CD4-positive, alpha-beta T cell (primary cell): ENCODE measurements around the gene EIF3J. TPM values are rescaled to one million over a fixed set of nuclear protein-coding genes. Genes with fewer than 3 reads are reported as not detected.

Source experiments
- ATAC-seq: fragments of 200-7000 bp; cut with Tn5 transposase; one replicate; pipeline ENCODE4 v1.10.0; 2022; ENCODE audit warnings: mild to moderate bottlenecking; ENCODE audit not compliant: poor library complexity
- CTCF ChIA-PET: fragments of 350-600 bp; sonication (Branson Sonifier 250); formaldehyde crosslinking; loops from one replicate; lab custom pipeline; 2021; ENCODE audit warnings: antibody characterized with exemption, inconsistent platforms; lab: Charles Lee
- POLR2A ChIA-PET: fragments of 350-600 bp; sonication (Branson Sonifier 250); formaldehyde crosslinking; loops from one replicate; lab custom pipeline; 2021; ENCODE audit warnings: antibody characterized with exemption, inconsistent platforms; lab: Charles Lee
- DNase-seq, 14 experiments: peaks; one replicate each; pipeline ENCODE4 v3.0.0-alpha.2; 2013 to 2020; ENCODE audit warnings: mixed read lengths in 2 of 14
- H3K27ac ChIP-seq, 2 donors: one replicate each; pipeline versions ENCODE4 v1.5.1 to v1.7.0; 2013; ENCODE audit warnings: low read length in 2 of 2, low read depth in 1 of 2, mild to moderate bottlenecking in 1 of 2
- H3K27me3 ChIP-seq, 2 experiments: 1 replicate in 1 of 2; 2 replicates in 1 of 2; pipeline versions ENCODE4 v1.6.1 to v1.7.0; 2013; ENCODE audit warnings: low read length in 2 of 2, control low read depth in 1 of 2, mild to moderate bottlenecking in 1 of 2, moderate library complexity in 1 of 2; ENCODE audit not compliant: insufficient read depth in 2 of 2, control insufficient read depth in 1 of 2
- H3K36me3 ChIP-seq: one replicate; pipeline ENCODE4 v1.6.1; 2013; ENCODE audit warnings: low read length, control low read depth; ENCODE audit not compliant: insufficient read depth
- H3K4me1 ChIP-seq: one replicate; pipeline ENCODE4 v1.6.1; 2013; ENCODE audit warnings: low read length, control low read depth; ENCODE audit not compliant: insufficient read depth
- H3K4me3 ChIP-seq: one replicate; pipeline ENCODE4 v1.5.1; 2013; ENCODE audit warnings: mild to moderate bottlenecking, low read length, moderate library complexity
- H3K9me3 ChIP-seq, 2 experiments: 1 replicate in 1 of 2; 2 replicates in 1 of 2; pipeline versions ENCODE4 v1.6.1 to v1.7.0; 2013; ENCODE audit warnings: low read length in 2 of 2, mild to moderate bottlenecking in 2 of 2, control low read depth in 1 of 2, moderate library complexity in 1 of 2; ENCODE audit not compliant: control insufficient read depth in 1 of 2, insufficient read depth in 1 of 2
- H3K27ac Mint-ChIP-seq: one replicate; pipeline ENCODE4 v1.8.0; 2020; ENCODE audit warnings: mixed read lengths
- H3K27me3 Mint-ChIP-seq: one replicate; pipeline ENCODE4 v1.8.0; 2021; ENCODE audit warnings: mixed read lengths
- H3K36me3 Mint-ChIP-seq: one replicate; pipeline ENCODE4 v1.8.0; 2021; ENCODE audit warnings: low read depth, mixed read lengths
- H3K4me1 Mint-ChIP-seq: one replicate; pipeline ENCODE4 v1.8.0; 2021; ENCODE audit warnings: low read depth, mixed read lengths
- H3K4me3 Mint-ChIP-seq: one replicate; pipeline ENCODE4 v1.8.0; 2020; ENCODE audit warnings: mild to moderate bottlenecking, mixed read lengths
- H3K9me3 Mint-ChIP-seq: one replicate; pipeline ENCODE4 v1.8.0; 2020; ENCODE audit warnings: mixed read lengths
- intact Hi-C, 2 experiments: fragments of 100-400 bp; cut with DNase I in 1 of 2; cut with micrococcal nuclease in 1 of 2; formaldehyde crosslinking; loops; one replicate each; pipeline versions ENCODE4 v1.15.1 to v1.9.0; 2023 to 2025; cut with DNase I, micrococcal nuclease
- total RNA-seq, 174 experiments: library from RNA in 2 of 174; stranded (reverse) in 2 of 174; gene quantifications; one replicate each; pipeline ENCODE4 v1.2.3 and lab custom pipeline; 2021 to 2026
- TF ChIP-seq, protein P1 (sequence below): fragments of 200-600 bp; IDR thresholded peaks from one replicate; pipeline ENCODE4 v1.8.0; 2022; ENCODE audit warnings: antibody characterized with exemption, mild to moderate bottlenecking

Gene EIF3J
- total RNA-seq, 2 experiments from 2014 or later = 67.6 to 69.2 TPM

GRCh38 chr15:44569316-44569715, 32.4 kb downstream of the EIF3J start:
- CTCF ChIA-PET = interaction anchor here (1.5 kb wide), 1 partner anchor 15 kb away, joined by 6 read pairs; no protein-coding TSS in a partner anchor
- TF ChIP-seq, protein P1, sequence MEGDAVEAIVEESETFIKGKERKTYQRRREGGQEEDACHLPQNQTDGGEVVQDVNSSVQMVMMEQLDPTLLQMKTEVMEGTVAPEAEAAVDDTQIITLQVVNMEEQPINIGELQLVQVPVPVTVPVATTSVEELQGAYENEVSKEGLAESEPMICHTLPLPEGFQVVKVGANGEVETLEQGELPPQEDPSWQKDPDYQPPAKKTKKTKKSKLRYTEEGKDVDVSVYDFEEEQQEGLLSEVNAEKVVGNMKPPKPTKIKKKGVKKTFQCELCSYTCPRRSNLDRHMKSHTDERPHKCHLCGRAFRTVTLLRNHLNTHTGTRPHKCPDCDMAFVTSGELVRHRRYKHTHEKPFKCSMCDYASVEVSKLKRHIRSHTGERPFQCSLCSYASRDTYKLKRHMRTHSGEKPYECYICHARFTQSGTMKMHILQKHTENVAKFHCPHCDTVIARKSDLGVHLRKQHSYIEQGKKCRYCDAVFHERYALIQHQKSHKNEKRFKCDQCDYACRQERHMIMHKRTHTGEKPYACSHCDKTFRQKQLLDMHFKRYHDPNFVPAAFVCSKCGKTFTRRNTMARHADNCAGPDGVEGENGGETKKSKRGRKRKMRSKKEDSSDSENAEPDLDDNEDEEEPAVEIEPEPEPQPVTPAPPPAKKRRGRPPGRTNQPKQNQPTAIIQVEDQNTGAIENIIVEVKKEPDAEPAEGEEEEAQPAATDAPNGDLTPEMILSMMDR = no peak
- H3K27ac ChIP-seq = no peak overlapping the region
- H3K27me3 ChIP-seq = no peaks in the 10 kb centered on the region
- peaks cover 78% of the 10 kb centered on the region for H3K36me3 ChIP-seq
- H3K4me3 ChIP-seq = no peak overlapping the region
- no peak overlapping the region for H3K27ac Mint-ChIP-seq
- POLR2A ChIA-PET = no interaction called here
- ATAC-seq = no peak
- no peak for DNase-seq
- intact Hi-C loops = no loop called here
- no peaks in the 10 kb centered on the region for H3K9me3 Mint-ChIP-seq
- H3K4me1 ChIP-seq = no peaks in the 10 kb centered on the region
- no peaks in the 10 kb centered on the region for H3K27me3 Mint-ChIP-seq
- H3K36me3 Mint-ChIP-seq = peaks cover 73% of the 10 kb centered on the region
- H3K4me3 Mint-ChIP-seq = no peak overlapping the region
- H3K4me1 Mint-ChIP-seq = peaks cover under 1% of the 10 kb centered on the region
- peaks cover 0 to 5% of the 10 kb centered on the region in 2 experiments for H3K9me3 ChIP-seq

DNA sequence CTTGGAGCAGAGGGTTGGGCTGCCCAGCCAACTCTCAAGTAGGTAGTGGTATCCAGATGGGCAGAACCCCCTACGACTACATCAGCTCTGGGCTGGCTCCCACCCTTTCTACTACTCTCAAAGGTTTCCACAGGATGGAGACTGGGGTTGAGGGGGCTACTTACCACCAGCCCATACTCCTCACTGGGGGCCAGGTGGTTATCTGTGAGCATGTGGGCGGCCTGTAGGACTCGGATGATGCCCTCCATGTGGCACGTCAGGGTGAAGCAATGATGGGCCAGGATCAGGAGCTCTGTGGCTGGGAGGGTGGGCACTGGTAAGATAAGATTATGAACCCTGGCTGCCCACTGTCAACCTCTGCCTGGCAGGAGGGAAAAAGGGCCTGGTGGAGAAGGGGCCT, 33.4 kb downstream of the EIF3J start:
- intact Hi-C loops = no loop called here
- no peak overlapping the region for H3K4me3 ChIP-seq
- Mint-ChIP-seq H3K4me1 (peaks cover 10% of the 10 kb centered on the region), H3K9me3 (no peaks in the 10 kb centered on the region), H3K27ac (peak overlapping the region; percentile 39), H3K4me3 (no peak overlapping the region), H3K36me3 (peaks cover 73% of the 10 kb centered on the region), H3K27me3 (no peaks in the 10 kb centered on the region)
- H3K4me1 ChIP-seq = no peaks in the 10 kb centered on the region
- DNase-seq (no peak), ATAC-seq (no peak)
- TF ChIP-seq, protein P1 = no peak
- ChIA-PET CTCF (interaction anchor here (1.5 kb wide), 1 partner anchor 14 kb away, joined by 6 read pairs; no protein-coding TSS in a partner anchor), POLR2A (no interaction called here)
- H3K36me3 ChIP-seq = peaks cover 76% of the 10 kb centered on the region
- peaks cover 0 to 2% of the 10 kb centered on the region in 2 experiments for H3K9me3 ChIP-seq
- H3K27me3 ChIP-seq = no peaks in the 10 kb centered on the region
- no peak overlapping the region for H3K27ac ChIP-seq

DNA sequence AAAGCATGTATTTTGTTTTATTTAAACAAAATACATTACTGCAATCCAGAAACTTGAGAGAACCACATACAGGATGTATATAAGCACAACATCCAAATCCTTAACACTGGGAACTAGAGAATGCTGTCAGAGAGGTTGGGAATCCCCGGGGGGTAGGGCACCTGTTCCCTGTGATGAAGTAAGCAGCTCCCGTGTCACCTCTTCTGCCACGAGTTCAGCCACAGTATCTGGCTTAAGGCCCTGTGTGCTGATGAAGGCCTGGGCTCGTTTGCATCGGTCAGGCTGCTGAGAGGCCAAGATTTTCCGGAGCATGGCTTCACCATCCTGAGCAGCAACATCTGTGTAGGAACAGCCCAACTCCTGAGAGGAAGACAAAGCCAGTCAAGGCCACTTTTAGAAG, 36.4 kb downstream of the EIF3J start:
- Mint-ChIP-seq H3K27me3 (no peaks in the 10 kb centered on the region), H3K36me3 (peaks cover 53% of the 10 kb centered on the region), H3K4me3 (no peak overlapping the region), H3K9me3 (no peaks in the 10 kb centered on the region), H3K27ac (peak overlapping the region; percentile 76), H3K4me1 (peaks cover 12% of the 10 kb centered on the region)
- intact Hi-C loops = no loop called here
- no peak overlapping the region for H3K27ac ChIP-seq
- no peak overlapping the region for H3K4me3 ChIP-seq
- H3K9me3 ChIP-seq = no peaks in the 10 kb centered on the region
- ChIA-PET POLR2A (no interaction called here), CTCF (no interaction called here)
- H3K4me1 ChIP-seq = peaks cover 3% of the 10 kb centered on the region
- TF ChIP-seq, protein P1 = no peak
- H3K27me3 ChIP-seq = no peaks in the 10 kb centered on the region
- ATAC-seq = no peak
- no peak for DNase-seq
- H3K36me3 ChIP-seq = peaks cover 48% of the 10 kb centered on the region
